Measurements from ENCODE around the gene GLRX. TPM values are rescaled to one million over a fixed set of nuclear protein-coding genes. Genes with fewer than 3 reads are reported as not detected.

The GLRX gene
- total and polyA plus RNA-seq, 2 of the 13 experiments (the other 11 are each of a cell fraction or from before 2014, with no cell fraction given), result 63.8 to 499 TPM

DNA sequence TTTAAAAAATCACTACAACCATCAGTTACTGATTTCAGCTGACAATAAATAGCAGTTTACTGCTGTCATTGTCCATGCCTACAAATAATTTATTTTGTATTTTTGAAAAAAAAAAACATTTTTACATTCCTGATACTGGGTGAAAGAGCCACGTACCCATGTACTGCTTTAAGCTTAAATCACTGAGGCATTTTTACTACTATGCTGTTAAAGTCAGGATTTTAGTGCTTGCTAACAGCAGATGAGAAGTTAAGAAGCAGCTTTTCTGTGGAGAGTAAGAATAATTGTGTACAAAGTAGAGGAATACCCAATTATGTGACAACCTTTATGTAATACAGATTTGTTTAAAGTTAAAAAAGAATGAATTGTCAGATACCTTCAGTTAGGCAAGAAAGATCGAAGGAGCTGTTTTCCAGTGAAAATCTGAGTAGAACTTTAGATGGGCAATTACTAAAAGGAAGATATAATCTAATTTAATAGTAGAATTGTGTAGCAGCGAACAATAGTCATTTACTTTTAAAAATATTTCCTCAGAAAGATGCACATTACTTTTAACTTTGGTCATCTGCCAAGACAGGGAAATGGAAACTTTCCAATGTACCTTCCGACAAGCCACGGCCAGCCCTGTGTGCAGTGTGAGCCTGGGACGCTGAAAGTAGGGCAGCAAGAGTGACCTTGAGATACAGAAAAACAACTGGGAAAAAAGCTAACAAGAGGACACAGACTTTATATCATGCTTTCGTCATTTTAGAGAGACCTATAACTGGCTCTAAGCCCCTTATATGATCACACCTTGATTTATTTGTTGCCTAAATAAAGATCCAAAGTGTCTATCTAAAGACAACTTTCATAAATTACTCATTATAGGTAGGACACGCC is 51.5 kb downstream of the GLRX start (continued):
- TF ChIP-seq ZXDC (CRISPR knock-in tag; IDR thresholded peaks at IDR 0.05), result no peak
- no peak for TF ChIP-seq ARHGAP35 (CRISPR knock-in tag; IDR thresholded peaks at IDR 0.05; ENCODE audit: borderline replicate concordance)
- no peak for TF ChIP-seq ZNF367 (CRISPR knock-in tag; IDR thresholded peaks at IDR 0.05; ENCODE audit: borderline replicate concordance)
- no peak for TF ChIP-seq ASH2L (IDR thresholded peaks at IDR 0.05; ENCODE audit: insufficient read length, low read depth, low read length)
- TF ChIP-seq PHB2 (IDR thresholded peaks at IDR 0.05; ENCODE audit: partially characterized antibody), result no peak
- no peak for TF ChIP-seq ATF7 (IDR thresholded peaks at IDR 0.05)
- no peak for TF ChIP-seq ATF7 (CRISPR knock-in tag; IDR thresholded peaks at IDR 0.05)
- TF ChIP-seq ZMYM2 (CRISPR knock-in tag; IDR thresholded peaks at IDR 0.05), result no peak
- TF ChIP-seq CSRNP2 (CRISPR knock-in tag; conservative IDR thresholded peaks at IDR 0.05; ENCODE audit: low read depth), result no peak
- no peak for TF ChIP-seq TBX3 (IDR thresholded peaks at IDR 0.05; ENCODE audit: borderline replicate concordance)
- TF ChIP-seq ZNF564 (CRISPR knock-in tag; IDR thresholded peaks at IDR 0.05), result no peak
- TF ChIP-seq, protein P1, sequence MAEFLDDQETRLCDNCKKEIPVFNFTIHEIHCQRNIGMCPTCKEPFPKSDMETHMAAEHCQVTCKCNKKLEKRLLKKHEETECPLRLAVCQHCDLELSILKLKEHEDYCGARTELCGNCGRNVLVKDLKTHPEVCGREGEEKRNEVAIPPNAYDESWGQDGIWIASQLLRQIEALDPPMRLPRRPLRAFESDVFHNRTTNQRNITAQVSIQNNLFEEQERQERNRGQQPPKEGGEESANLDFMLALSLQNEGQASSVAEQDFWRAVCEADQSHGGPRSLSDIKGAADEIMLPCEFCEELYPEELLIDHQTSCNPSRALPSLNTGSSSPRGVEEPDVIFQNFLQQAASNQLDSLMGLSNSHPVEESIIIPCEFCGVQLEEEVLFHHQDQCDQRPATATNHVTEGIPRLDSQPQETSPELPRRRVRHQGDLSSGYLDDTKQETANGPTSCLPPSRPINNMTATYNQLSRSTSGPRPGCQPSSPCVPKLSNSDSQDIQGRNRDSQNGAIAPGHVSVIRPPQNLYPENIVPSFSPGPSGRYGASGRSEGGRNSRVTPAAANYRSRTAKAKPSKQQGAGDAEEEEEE (CRISPR knock-in tag; IDR thresholded peaks at IDR 0.05; ENCODE audit: borderline replicate concordance), result no peak
- 0 out of 2 replicates have a peak, but pooled peaks have one; percentile 2 for TF ChIP-seq SMC3 (IDR thresholded peaks at IDR 0.05; ENCODE audit: low read length)
- TF ChIP-seq MXI1 (IDR thresholded peaks at IDR 0.05; ENCODE audit: borderline replicate concordance, low read depth, low read length), result no peak
- no peak for TF ChIP-seq ZFP62 (CRISPR knock-in tag; IDR thresholded peaks at IDR 0.05)
- TF ChIP-seq ZNF230 (CRISPR knock-in tag; IDR thresholded peaks at IDR 0.05), result no peak
- TF ChIP-seq ZFP41 (CRISPR knock-in tag; IDR thresholded peaks at IDR 0.05; ENCODE audit: borderline replicate concordance), result no peak
- no peak for TF ChIP-seq ZNF891 (CRISPR knock-in tag; IDR thresholded peaks at IDR 0.05)
- no peak for TF ChIP-seq STAG1 (CRISPR knock-in tag; IDR thresholded peaks at IDR 0.05)
- no peak; the same call in 1 of the 2 replicates for TF ChIP-seq ZNF362 (CRISPR knock-in tag; IDR thresholded peaks at IDR 0.05; ENCODE audit: borderline replicate concordance)
- 0 out of 2 replicates have a peak, but pooled peaks have one; percentile 24 for TF ChIP-seq ZNF331 (CRISPR knock-in tag; IDR thresholded peaks at IDR 0.05)
- peak; percentile 71 for TF ChIP-seq RBM22 (optimal IDR thresholded peaks at IDR 0.05; ENCODE audit: low read length)

All from HepG2 (cell line).